Subcutaneous abdominal adipose tissue (tissue), 5 donors: ENCODE results near the gene SLC7A10.

Source experiments
- H3K27ac ChIP-seq: one replicate; pipeline ENCODE4 v1.7.0; 2013; ENCODE audit warnings: low read depth, mild to moderate bottlenecking, inconsistent platforms, low read length, moderate library complexity
- H3K27me3 ChIP-seq, 5 donors: one replicate each; pipeline ENCODE4 v1.7.0; 2013; ENCODE audit warnings: low read length in 5 of 5, inconsistent platforms in 1 of 5; ENCODE audit not compliant: control insufficient read depth in 5 of 5, insufficient read depth in 4 of 5
- H3K36me3 ChIP-seq, 5 donors: one replicate each; pipeline ENCODE4 v1.7.0; 2013; ENCODE audit warnings: low read length in 5 of 5; ENCODE audit not compliant: control insufficient read depth in 5 of 5, insufficient read depth in 5 of 5
- H3K4me1 ChIP-seq, 5 donors: one replicate each; pipeline ENCODE4 v1.7.0; 2013; ENCODE audit warnings: low read length in 5 of 5, mild to moderate bottlenecking in 3 of 5, moderate library complexity in 1 of 5; ENCODE audit not compliant: control insufficient read depth in 5 of 5, insufficient read depth in 5 of 5
- H3K4me3 ChIP-seq, 5 donors: one replicate each; pipeline ENCODE4 v1.7.0; 2013; ENCODE audit warnings: low read length in 5 of 5, low read depth in 1 of 5
- H3K9ac ChIP-seq, 5 donors: one replicate each; pipeline ENCODE4 v1.7.0; 2013; ENCODE audit warnings: low read length in 5 of 5, mild to moderate bottlenecking in 4 of 5, moderate library complexity in 3 of 5
- H3K9me3 ChIP-seq, 5 donors: one replicate each; pipeline ENCODE4 v1.7.0; 2013; ENCODE audit warnings: low read length in 5 of 5; ENCODE audit not compliant: control insufficient read depth in 5 of 5
- donor health status: healthy.
- donor health status: healthy.
- donor health status: healthy.
- donor health status: healthy.
- donor health status: healthy.

Gene SLC7A10

DNA sequence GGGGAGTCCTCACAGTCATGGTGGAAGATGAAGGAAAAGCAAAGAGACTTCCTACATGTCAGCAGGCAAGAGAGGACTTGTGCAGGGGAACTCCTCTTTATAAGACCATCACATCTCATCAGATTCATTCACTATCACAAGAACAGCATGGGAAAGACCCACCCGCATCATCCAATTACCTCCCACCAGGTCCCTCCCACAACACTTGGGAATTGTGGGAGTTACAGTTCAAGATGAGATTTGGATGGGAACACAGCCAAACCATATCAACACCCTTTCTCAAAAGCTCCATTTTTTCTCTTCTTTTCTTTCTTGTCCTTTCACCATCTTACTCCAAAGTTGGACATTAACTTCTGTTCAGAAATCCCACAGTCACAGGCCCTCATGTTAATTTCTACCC lies 36.2 kb downstream of the SLC7A10 start:
- Histone ChIP-seq H3K27ac (no peak overlapping the region), H3K9ac (no peak overlapping the region), H3K4me1 (peaks cover 0 to 9% (median 6%) of the 10 kb centered on the region in 5 donors), H3K4me3 (no peak overlapping the region), H3K27me3 (no peaks in the 10 kb centered on the region), H3K9me3 (no peaks in the 10 kb centered on the region), H3K36me3 (no peaks in the 10 kb centered on the region)

DNA sequence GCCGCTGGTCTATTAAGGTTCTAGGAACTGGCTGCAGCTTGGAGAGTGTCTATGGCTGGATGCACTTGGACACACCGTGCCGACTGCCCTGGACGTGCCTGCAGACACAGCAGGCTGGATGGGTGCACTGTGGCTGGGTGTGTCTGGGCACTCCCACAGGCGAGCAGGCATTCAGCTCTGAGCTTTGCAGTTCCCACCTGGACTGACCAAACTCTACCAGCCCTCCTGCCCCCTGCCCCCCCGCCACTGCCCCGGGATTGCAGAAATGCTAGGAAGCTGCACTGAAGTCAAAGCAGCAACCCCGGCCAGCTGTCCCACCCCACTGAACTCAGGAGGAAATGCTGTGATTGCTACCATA lies 38.5 kb downstream of the SLC7A10 start:
- Histone ChIP-seq H3K4me1 (peaks cover 0 to 11% (median 7%) of the 10 kb centered on the region in 5 donors), H3K9me3 (no peaks in the 10 kb centered on the region), H3K4me3 (no peak overlapping the region), H3K27me3 (no peaks in the 10 kb centered on the region), H3K27ac (no peak overlapping the region), H3K9ac (no peak overlapping the region), H3K36me3 (no peaks in the 10 kb centered on the region)

DNA sequence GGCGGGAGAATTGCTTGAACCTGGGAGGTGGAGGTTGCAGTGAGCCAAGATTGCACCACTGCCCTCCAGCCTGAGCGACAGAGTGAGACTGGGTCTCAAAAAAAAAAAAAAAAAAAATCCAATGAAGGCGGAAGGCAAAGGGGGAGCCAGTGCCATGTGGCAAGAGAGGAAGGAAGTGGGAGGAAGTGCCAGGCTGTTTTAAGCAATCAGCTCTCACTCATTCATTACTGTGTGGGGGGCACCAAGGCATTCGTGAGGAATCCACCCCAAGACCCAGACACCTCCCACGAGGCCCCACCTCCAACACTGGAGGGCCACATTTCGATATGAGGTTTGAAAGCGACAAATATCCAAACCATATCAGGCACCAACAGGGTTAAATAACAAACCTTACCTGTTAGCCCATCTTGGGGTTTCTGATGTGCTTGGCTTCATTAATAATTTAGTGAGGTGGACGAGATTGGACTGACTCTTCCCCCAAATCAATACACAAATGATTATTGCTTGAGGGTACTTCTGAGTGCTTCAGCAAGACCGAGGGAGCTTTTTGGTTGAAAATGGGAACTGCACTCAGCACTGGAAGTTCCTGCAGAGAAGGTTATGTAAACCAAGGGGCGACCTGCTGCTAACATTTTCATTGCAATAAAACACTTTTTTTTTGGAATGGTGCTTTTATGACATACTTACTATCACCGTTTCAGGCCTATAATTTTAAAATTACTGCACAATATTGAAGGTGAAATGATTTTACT lies 39.0 kb downstream of the SLC7A10 start:
- no peaks in the 10 kb centered on the region for H3K9me3 ChIP-seq
- no peak overlapping the region for H3K4me3 ChIP-seq
- H3K9ac ChIP-seq: no peak overlapping the region
- no peaks in the 10 kb centered on the region for H3K36me3 ChIP-seq
- peaks cover 0 to 11% (median 7%) of the 10 kb centered on the region in 5 donors for H3K4me1 ChIP-seq
- H3K27ac ChIP-seq: no peak overlapping the region
- no peaks in the 10 kb centered on the region for H3K27me3 ChIP-seq

DNA sequence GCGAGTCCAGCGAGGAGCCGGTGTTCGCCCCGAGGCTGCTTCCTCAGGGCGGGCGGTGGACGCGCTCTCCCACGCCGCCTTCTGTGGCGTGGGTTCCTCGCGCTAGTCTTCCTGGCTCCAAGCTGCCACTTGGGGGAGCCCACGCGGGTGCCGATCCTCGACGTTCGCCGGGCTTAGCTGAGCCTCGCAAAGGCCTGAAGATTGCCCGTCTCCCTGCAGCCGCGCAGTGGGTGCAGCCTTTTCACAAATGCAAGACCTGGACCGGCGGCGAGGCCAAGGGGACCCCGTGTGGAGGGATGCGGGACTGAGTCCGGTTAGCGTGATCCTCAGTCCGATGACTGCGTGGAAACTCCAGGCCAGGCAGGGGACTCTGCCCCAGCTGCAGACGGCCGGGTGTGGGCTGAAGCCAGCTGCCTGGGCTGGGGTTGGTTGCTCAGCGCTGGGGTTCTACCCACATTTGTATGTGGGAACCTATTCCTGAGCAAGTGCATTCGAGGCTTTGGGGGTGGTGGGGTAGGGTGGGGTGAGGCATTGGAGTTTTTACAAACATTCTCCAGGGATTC lies 48.2 kb downstream of the SLC7A10 start:
- peak overlapping the region; percentile 3 to 81 (median 60) for H3K9ac ChIP-seq

DNA sequence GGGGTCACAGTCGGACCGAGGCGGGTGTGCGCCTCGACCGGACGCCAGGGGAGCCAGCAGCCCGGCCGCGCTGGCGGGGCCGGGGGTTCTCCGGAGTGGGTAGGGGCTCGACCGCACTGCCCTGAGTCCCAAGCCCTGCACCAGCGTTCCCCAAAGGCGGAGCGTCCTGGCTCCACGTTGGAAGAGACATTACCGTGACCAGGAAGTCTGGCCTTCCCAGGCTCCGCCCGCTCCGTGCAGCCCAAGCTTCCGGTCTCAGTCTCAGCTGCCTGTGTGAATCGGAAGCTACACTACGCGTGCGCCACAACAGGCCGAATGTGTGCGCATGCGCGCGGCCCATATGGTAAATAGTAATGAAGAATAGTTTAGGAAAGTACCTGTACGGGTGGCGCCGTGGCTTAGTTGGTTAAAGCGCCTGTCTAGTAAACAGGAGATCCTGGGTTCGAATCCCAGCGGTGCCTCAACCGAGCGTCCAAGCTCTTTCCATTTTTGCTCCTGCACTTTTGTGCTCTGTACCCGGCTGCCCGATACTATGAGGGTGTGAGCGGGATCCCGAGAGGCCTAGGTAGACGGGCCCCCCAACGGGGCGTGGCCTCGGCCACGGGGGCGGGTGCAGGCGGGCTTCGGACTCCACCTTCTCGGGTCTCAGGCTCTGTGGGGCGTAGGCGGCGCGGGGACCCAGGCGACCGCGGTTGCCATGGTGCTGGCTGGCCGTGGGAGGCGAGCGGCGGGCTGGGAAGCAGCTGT lies 48.8 kb downstream of the SLC7A10 start:
- Histone ChIP-seq H3K9me3 (no peaks in the 10 kb centered on the region), H3K36me3 (no peaks in the 10 kb centered on the region), H3K9ac (peak overlapping the region; percentile 58 to 92 (median 85)), H3K27ac (peak overlapping the region; percentile 84), H3K4me3 (peak overlapping the region; percentile 39 to 90 (median 86)), H3K4me1 (peaks cover 12 to 30% (median 25%) of the 10 kb centered on the region in 5 donors), H3K27me3 (peaks cover 0 to 2% (median 0%) of the 10 kb centered on the region in 5 donors)

More for the DNA sequence above, 48.2 kb downstream of the SLC7A10 start:
- peak overlapping the region; percentile 84 for H3K27ac ChIP-seq
- H3K4me1 ChIP-seq: peaks cover 12 to 30% (median 25%) of the 10 kb centered on the region in 5 donors
- peak overlapping the region; percentile 70 to 90 (median 86) for H3K4me3 ChIP-seq
- H3K9me3 ChIP-seq: no peaks in the 10 kb centered on the region
- H3K36me3 ChIP-seq: no peaks in the 10 kb centered on the region
- H3K27me3 ChIP-seq: peaks cover 0 to 2% (median 0%) of the 10 kb centered on the region in 5 donors

DNA sequence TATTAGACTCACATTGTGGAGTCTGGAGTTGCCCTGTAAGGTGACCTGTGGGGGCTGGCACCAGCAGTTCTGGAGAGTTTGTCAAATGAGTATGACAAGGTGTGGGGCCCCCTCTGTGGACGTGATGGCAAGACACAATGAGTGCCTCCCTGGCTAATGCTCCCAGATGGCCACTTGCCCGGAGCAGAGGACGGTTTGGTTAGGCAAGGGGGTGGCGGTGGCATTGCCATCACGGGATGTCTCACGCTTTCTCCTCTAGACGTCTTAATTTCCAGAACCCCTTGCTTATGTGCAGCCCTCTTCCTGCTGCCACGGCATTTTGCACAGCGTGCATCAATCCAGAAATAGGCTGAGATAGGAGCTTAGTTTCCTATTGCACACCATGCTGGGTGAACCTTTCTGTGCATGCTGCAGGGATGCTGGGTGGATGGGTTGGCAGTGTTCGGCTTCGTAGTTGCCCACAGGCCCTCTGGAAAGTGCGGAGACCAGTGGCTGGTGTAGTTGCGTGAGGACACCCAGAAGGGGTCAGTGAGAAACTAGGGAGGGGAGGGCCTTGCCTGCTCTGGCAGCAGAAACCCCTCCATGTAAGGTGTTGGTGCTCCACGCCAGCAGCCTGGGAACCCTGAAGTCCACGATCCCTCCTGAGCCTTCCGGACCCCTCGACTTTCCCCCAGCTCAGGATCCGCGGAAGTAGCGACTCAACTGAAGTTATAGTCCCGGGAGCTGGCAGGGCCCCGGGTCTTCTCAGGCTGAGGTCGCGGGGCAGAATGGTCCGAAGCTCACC lies 49.6 kb downstream of the SLC7A10 start:
- Histone ChIP-seq H3K4me3 (peak overlapping the region; percentile 76 to 90 (median 86)), H3K4me1 (peaks cover 12 to 30% (median 25%) of the 10 kb centered on the region in 5 donors), H3K27ac (peak overlapping the region; percentile 84), H3K9ac (peak overlapping the region; percentile 58 to 92 (median 85)), H3K9me3 (no peaks in the 10 kb centered on the region), H3K27me3 (peaks cover 0 to 2% (median 0%) of the 10 kb centered on the region in 5 donors), H3K36me3 (no peaks in the 10 kb centered on the region)

DNA sequence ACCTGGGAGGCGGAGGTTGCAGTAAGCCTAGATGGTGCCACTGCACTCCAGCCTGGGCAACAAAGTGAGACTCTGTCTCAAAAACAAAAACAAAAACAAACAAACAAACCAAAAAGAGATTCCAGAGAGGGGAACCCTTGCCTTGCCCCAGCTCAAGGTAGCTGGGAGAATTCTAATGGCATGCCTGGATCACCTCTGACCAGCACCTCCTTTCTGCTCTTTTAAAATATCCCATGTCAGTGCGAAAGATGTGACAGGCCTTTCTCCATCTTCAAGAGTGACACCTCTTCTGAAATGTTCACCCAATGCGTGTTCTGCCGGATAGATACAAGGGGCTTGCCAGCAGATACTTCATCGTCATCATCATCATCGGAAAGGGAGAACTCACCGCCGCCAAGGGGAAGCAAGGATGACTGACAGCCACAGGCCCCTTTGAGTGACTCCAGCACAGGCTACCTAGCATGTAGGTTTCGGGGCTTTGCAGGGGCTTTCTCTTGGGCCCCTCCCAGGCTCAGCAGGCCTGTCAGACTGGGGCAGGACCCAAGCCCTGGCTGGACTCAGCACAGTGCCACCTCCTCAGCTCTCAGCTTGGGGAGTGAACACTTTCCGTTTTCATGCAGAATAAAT lies 50.4 kb downstream of the SLC7A10 start:
- Histone ChIP-seq H3K9ac (no peak overlapping the region), H3K27ac (no peak overlapping the region)

DNA sequence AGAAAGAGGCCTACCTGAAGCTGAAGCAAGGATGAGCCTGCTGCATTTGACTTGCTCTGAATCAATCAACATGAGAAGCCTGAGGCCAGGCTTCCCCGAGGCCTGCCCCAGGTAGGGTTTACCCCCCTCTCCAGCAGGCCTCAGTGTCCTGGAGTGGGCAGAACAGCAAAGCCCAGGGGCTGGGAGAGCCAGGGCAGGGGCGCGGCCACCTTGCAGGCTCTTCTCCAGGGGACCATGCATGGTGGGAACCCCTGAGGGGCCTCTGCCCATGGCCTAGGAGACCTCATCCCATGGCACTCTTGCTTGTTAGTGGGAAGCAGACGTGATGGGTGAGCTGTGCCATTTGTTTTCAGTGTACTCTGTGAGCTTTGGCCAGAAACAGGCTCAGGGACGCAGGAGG lies 51.5 kb downstream of the SLC7A10 start:
- no peak overlapping the region for H3K27ac ChIP-seq
- H3K9ac ChIP-seq: no peak overlapping the region
- H3K4me3 ChIP-seq: no peak overlapping the region
- H3K4me1 ChIP-seq: peaks cover 12 to 30% (median 25%) of the 10 kb centered on the region in 5 donors
- no peaks in the 10 kb centered on the region for H3K36me3 ChIP-seq
- peaks cover 0 to 2% (median 0%) of the 10 kb centered on the region in 5 donors for H3K27me3 ChIP-seq
- H3K9me3 ChIP-seq: no peaks in the 10 kb centered on the region

More for the DNA sequence above, 50.4 kb downstream of the SLC7A10 start:
- Histone ChIP-seq H3K27me3 (peaks cover 0 to 2% (median 0%) of the 10 kb centered on the region in 5 donors), H3K36me3 (no peaks in the 10 kb centered on the region), H3K4me1 (peaks cover 12 to 30% (median 25%) of the 10 kb centered on the region in 5 donors), H3K4me3 (no peak overlapping the region), H3K9me3 (no peaks in the 10 kb centered on the region)

DNA sequence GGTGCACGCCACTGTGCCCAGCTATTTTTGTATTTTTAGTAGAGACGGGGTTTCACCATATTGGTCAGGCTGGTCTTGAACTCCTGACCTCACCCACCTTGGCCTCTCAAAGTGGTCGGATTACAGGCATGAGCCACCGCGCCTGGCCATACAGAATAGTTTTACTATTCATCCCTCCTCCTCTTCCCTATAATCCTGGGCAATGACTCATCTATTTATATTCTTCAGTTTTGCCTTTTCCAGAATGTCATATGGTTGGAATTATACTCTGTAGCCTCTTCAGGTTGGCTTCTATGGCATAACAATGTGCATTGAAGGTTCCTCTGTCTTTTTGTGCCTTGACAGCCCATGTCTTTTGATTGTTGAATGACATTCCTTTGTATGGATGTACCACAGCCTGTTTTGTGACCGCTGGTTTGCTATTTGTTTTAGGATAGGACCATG lies 53.7 kb downstream of the SLC7A10 start:
- H3K4me3 ChIP-seq: no peak overlapping the region
- no peak overlapping the region for H3K9ac ChIP-seq
- H3K36me3 ChIP-seq: no peaks in the 10 kb centered on the region
- no peaks in the 10 kb centered on the region for H3K27me3 ChIP-seq
- H3K4me1 ChIP-seq: peaks cover 9 to 19% (median 15%) of the 10 kb centered on the region in 5 donors
- H3K9me3 ChIP-seq: peaks cover 0 to 3% (median 2%) of the 10 kb centered on the region in 5 donors
- no peak overlapping the region for H3K27ac ChIP-seq
